ENCODE measurements around the gene CD55. TPM values are rescaled to one million over a fixed set of nuclear protein-coding genes. Genes with fewer than 3 reads are reported as not detected.

The CD55 gene
- total RNA-seq, 3 donors from 2014 or later (not counting 1 experiment from before 2014, with no cell fraction given) = 80.7 to 138 (median 113) TPM

- Histone ChIP-seq H3K4me3 (ENCODE audit: low read length) (no peak overlapping the region), H3K27me3 (ENCODE audit: control insufficient read depth, insufficient read depth, low read length) (peaks cover 2% of the 10 kb centered on the region), H3K9me3 (ENCODE audit: control insufficient read depth, insufficient read depth, low read length) (no peaks in the 10 kb centered on the region), H3K27ac (ENCODE audit: low read length) (no peak overlapping the region), H3K36me3 (ENCODE audit: control insufficient read depth, insufficient read depth, low read length) (no peaks in the 10 kb centered on the region), H3K4me1 (ENCODE audit: control insufficient read depth, insufficient read depth, low read length) (no peaks in the 10 kb centered on the region)
- Mint-ChIP-seq H3K27ac (no peak overlapping the region), H3K9me3 (no peaks in the 10 kb centered on the region), H3K36me3 (no peaks in the 10 kb centered on the region), H3K27me3 (ENCODE audit: low read depth in 2 of 2) (peaks cover 0 to 3% of the 10 kb centered on the region in 2 donors), H3K4me3 (no peak overlapping the region), H3K4me1 (peaks cover 0 to 5% of the 10 kb centered on the region in 2 donors)
- ATAC-seq (no peak), DNase-seq (no peak)
- 90% methylated on average over 4 of the region's 4 CpGs for WGBS (ENCODE audit: insufficient coverage)
- intact Hi-C loops (cut with micrococcal nuclease) = no loop called here
- TF ChIP-seq, protein P1, sequence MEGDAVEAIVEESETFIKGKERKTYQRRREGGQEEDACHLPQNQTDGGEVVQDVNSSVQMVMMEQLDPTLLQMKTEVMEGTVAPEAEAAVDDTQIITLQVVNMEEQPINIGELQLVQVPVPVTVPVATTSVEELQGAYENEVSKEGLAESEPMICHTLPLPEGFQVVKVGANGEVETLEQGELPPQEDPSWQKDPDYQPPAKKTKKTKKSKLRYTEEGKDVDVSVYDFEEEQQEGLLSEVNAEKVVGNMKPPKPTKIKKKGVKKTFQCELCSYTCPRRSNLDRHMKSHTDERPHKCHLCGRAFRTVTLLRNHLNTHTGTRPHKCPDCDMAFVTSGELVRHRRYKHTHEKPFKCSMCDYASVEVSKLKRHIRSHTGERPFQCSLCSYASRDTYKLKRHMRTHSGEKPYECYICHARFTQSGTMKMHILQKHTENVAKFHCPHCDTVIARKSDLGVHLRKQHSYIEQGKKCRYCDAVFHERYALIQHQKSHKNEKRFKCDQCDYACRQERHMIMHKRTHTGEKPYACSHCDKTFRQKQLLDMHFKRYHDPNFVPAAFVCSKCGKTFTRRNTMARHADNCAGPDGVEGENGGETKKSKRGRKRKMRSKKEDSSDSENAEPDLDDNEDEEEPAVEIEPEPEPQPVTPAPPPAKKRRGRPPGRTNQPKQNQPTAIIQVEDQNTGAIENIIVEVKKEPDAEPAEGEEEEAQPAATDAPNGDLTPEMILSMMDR (IDR thresholded peaks at IDR 0.05) = no peak
These were observed 72.1 kb downstream of the CD55 start for GRCh38 chr1:207393610-207394009.

DNA sequence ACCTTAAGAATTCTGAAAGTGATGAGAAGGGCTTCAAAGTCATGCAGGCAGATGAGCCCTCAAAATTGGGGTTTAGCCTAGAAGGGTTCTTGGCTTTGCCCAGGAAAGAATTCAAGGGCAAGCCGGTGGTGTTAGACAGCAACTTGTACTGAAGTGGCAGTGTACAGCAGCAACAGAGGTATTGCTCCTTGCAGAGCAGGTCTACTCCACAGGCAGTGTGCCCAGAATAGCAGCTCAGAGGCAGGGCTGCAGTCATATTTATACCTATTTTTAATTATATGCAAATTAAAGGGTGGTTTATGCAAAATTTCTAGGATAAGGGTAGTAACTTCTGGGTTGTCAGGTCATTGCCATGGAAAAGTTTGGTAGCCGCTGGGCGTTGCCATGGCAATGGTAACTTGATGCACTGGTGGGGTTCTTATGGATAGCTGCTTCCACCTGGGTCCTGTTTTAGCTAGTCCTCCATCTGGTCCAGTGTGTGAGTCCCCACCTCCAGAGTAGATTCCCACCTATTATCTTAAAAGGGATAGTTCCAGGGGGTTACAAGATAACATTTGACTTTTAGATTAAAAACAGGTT is 74.8 kb downstream of the CD55 start:
- H3K4me3 Mint-ChIP-seq = no peak overlapping the region
- peaks cover 2% of the 10 kb centered on the region for H3K27me3 ChIP-seq (ENCODE audit: control insufficient read depth, insufficient read depth, low read length)
- TF ChIP-seq, protein P1 (IDR thresholded peaks at IDR 0.05) = no peak
- intact Hi-C loops (cut with micrococcal nuclease) = no loop called here
- no peaks in the 10 kb centered on the region for H3K36me3 Mint-ChIP-seq
- ATAC-seq (no peak), DNase-seq (no peak)
- H3K9me3 ChIP-seq (ENCODE audit: control insufficient read depth, insufficient read depth, low read length) = no peaks in the 10 kb centered on the region
- H3K4me1 Mint-ChIP-seq = peaks cover 0 to 5% of the 10 kb centered on the region in 2 donors
- H3K36me3 ChIP-seq (ENCODE audit: control insufficient read depth, insufficient read depth, low read length) = no peaks in the 10 kb centered on the region
- H3K27ac ChIP-seq (ENCODE audit: low read length) = no peak overlapping the region
- WGBS (ENCODE audit: insufficient coverage) = 54% methylated on average over 3 of the region's 3 CpGs
- H3K4me3 ChIP-seq (ENCODE audit: low read length) = no peak overlapping the region
- no peak overlapping the region for H3K27ac Mint-ChIP-seq
- H3K9me3 Mint-ChIP-seq = no peaks in the 10 kb centered on the region
- no peaks in the 10 kb centered on the region for H3K4me1 ChIP-seq (ENCODE audit: control insufficient read depth, insufficient read depth, low read length)
- H3K27me3 Mint-ChIP-seq (ENCODE audit: low read depth in 2 of 2) = peaks cover 0 to 3% of the 10 kb centered on the region in 2 donors

DNA sequence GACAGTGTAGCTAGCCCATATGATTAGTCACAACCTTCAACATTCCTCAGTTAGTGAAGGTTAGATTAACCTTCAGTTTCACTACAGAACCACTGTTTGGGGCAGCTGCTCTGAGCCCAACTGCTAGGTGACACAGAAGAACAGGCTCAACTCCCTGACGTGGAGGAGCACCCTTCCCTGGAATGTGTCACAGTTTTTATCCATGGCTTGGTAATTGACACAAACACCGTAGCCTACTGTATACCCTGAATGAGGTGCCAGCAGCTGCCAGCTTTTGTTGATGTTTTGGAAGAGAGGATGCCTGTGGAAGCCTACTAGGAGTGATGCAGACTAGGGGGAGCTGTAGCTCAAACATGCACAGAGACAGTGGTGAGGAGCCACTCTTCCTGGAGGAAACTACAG is 76.0 kb downstream of the CD55 start:
- H3K9me3 Mint-ChIP-seq = no peaks in the 10 kb centered on the region
- Histone ChIP-seq H3K27ac (ENCODE audit: low read length) (no peak overlapping the region), H3K4me3 (ENCODE audit: low read length) (no peak overlapping the region), H3K9me3 (ENCODE audit: control insufficient read depth, insufficient read depth, low read length) (no peaks in the 10 kb centered on the region), H3K27me3 (ENCODE audit: control insufficient read depth, insufficient read depth, low read length) (no peaks in the 10 kb centered on the region), H3K4me1 (ENCODE audit: control insufficient read depth, insufficient read depth, low read length) (no peaks in the 10 kb centered on the region), H3K36me3 (ENCODE audit: control insufficient read depth, insufficient read depth, low read length) (no peaks in the 10 kb centered on the region)
- H3K27ac Mint-ChIP-seq = no peak overlapping the region
- ATAC-seq (no peak), DNase-seq (no peak)
- no peaks in the 10 kb centered on the region for H3K36me3 Mint-ChIP-seq
- TF ChIP-seq, protein P1 (IDR thresholded peaks at IDR 0.05) = no peak
- peaks cover 0 to 3% of the 10 kb centered on the region in 2 donors for H3K27me3 Mint-ChIP-seq (ENCODE audit: low read depth in 2 of 2)
- WGBS (ENCODE audit: insufficient coverage) = 93% methylated on average over 2 of the region's 2 CpGs
- no peak overlapping the region for H3K4me3 Mint-ChIP-seq
- H3K4me1 Mint-ChIP-seq = peaks cover 0 to 5% of the 10 kb centered on the region in 2 donors
- intact Hi-C loops (cut with micrococcal nuclease) = no loop called here

GRCh38 chr1:207398986-207399385 is 77.5 kb downstream of the CD55 start:
- TF ChIP-seq, protein P1 (IDR thresholded peaks at IDR 0.05) = no peak
- Histone ChIP-seq H3K27ac (ENCODE audit: low read length) (no peak overlapping the region), H3K4me1 (ENCODE audit: control insufficient read depth, insufficient read depth, low read length) (no peaks in the 10 kb centered on the region), H3K4me3 (ENCODE audit: low read length) (no peak overlapping the region), H3K36me3 (ENCODE audit: control insufficient read depth, insufficient read depth, low read length) (no peaks in the 10 kb centered on the region), H3K9me3 (ENCODE audit: control insufficient read depth, insufficient read depth, low read length) (no peaks in the 10 kb centered on the region), H3K27me3 (ENCODE audit: control insufficient read depth, insufficient read depth, low read length) (no peaks in the 10 kb centered on the region)
- H3K27me3 Mint-ChIP-seq (ENCODE audit: low read depth in 2 of 2) = no peaks in the 10 kb centered on the region
- DNase-seq (no peak), ATAC-seq (no peak)
- peaks cover 0 to 5% of the 10 kb centered on the region in 2 donors for H3K4me1 Mint-ChIP-seq
- no CpG with 5 or more reads among the region's 1 CpG for WGBS (ENCODE audit: insufficient coverage)
- no peaks in the 10 kb centered on the region for H3K36me3 Mint-ChIP-seq
- H3K9me3 Mint-ChIP-seq = no peaks in the 10 kb centered on the region
- no peak overlapping the region for H3K4me3 Mint-ChIP-seq
- intact Hi-C loops (cut with micrococcal nuclease) = no loop called here
- H3K27ac Mint-ChIP-seq = no peak overlapping the region
